Osteoblast (primary cell): Measurements from ENCODE around the gene FARS2. TPM values are rescaled to one million over a fixed set of nuclear protein-coding genes. Genes with fewer than 3 reads are reported as not detected.

Experiments
- DNase-seq: peaks from one replicate; pipeline ENCODE4 v3.0.0; 2011; ENCODE audit warnings: low spot score, mixed read lengths; ENCODE audit not compliant: insufficient read length; ENCODE audit errors: missing footprints
- H2AFZ ChIP-seq: 2 replicates; pipeline ENCODE4 v1.6.0; 2011; ENCODE audit warnings: mild to moderate bottlenecking, low read length
- H3K27ac ChIP-seq: 2 replicates; pipeline ENCODE4 v1.5.1; 2011; ENCODE audit warnings: mild to moderate bottlenecking, low read depth, low read length, moderate library complexity
- H3K27me3 ChIP-seq: 2 replicates; pipeline ENCODE4 v1.6.0; 2012; ENCODE audit warnings: mild to moderate bottlenecking, control low read depth, inconsistent platforms, low read length, moderate library complexity; ENCODE audit not compliant: insufficient read depth
- H3K36me3 ChIP-seq: 2 replicates; pipeline ENCODE4 v1.5.1; 2011; ENCODE audit warnings: mild to moderate bottlenecking, low read length, control low read depth, moderate library complexity; ENCODE audit not compliant: insufficient read depth
- H3K4me1 ChIP-seq: 2 replicates; pipeline ENCODE4 v1.5.1; 2011; ENCODE audit warnings: mild to moderate bottlenecking, low read length, control low read depth, moderate library complexity; ENCODE audit not compliant: insufficient read depth
- H3K4me2 ChIP-seq: 2 replicates; pipeline ENCODE4 v1.6.0; 2011; ENCODE audit warnings: mild to moderate bottlenecking, low read length; ENCODE audit not compliant: insufficient read depth
- H3K4me3 ChIP-seq: fragments of 200-600 bp; sonication (generic); 3 replicates; pipeline ENCODE4 v1.5.1; 2012; ENCODE audit warnings: mild to moderate bottlenecking, low read length, inconsistent platforms; ENCODE audit not compliant: insufficient read depth
- H3K79me2 ChIP-seq: 2 replicates; pipeline ENCODE4 v1.6.0; 2012; ENCODE audit warnings: mild to moderate bottlenecking, low read length, control low read depth, inconsistent platforms; ENCODE audit not compliant: insufficient read depth
- H3K9me3 ChIP-seq: 2 replicates; pipeline ENCODE4 v1.5.1; 2011; ENCODE audit warnings: low read depth, low read length, control low read depth
- H4K20me1 ChIP-seq: 2 replicates; pipeline ENCODE4 v1.6.0; 2012; ENCODE audit warnings: mild to moderate bottlenecking, low read length, control low read depth; ENCODE audit not compliant: insufficient read depth
- CTCF ChIP-seq: IDR thresholded peaks from 2 replicates; pipeline ENCODE4 v1.5.1; 2011; ENCODE audit warnings: mild to moderate bottlenecking, low read depth, low read length, moderate library complexity; ENCODE audit errors: extremely low read depth
- total RNA-seq: library from RNA; depleted of rRNA; stranded (reverse); fragments of >200 nt; gene quantifications from 2 replicates; pipeline ENCODE4 v1.2.3, GENCODE V29; 2012

The FARS2 gene
- total RNA-seq, 1 donor, result 29.7 TPM

- peak overlapping the region; percentile 68 for H2AFZ ChIP-seq
- peak overlapping the region; percentile 53 for H3K4me2 ChIP-seq
- H3K9me3 ChIP-seq, result no peaks in the 10 kb centered on the region
- H4K20me1 ChIP-seq, result no peaks in the 10 kb centered on the region
- H3K27ac ChIP-seq, result peak overlapping the region; percentile 51
- H3K79me2 ChIP-seq, result no peaks in the 10 kb centered on the region
- no peaks in the 10 kb centered on the region for H3K36me3 ChIP-seq
- H3K27me3 ChIP-seq, result no peaks in the 10 kb centered on the region
- TF ChIP-seq CTCF, result peak; percentile 7
- no peak for DNase-seq
- H3K4me1 ChIP-seq, result peaks cover 10% of the 10 kb centered on the region
- H3K4me3 ChIP-seq, result no peak overlapping the region
Observed at GRCh38 chr6:5525209-5525608, 263.9 kb downstream of the FARS2 start.

GRCh38 chr6:5529015-5529414, 267.7 kb downstream of the FARS2 start:
- Histone ChIP-seq H3K4me3 (no peak overlapping the region), H3K79me2 (no peaks in the 10 kb centered on the region), H4K20me1 (no peaks in the 10 kb centered on the region), H3K27me3 (no peaks in the 10 kb centered on the region), H3K4me2 (no peak overlapping the region), H3K4me1 (peaks cover 10% of the 10 kb centered on the region), H3K9me3 (no peaks in the 10 kb centered on the region), H3K36me3 (no peaks in the 10 kb centered on the region), H3K27ac (no peak overlapping the region), H2AFZ (no peak overlapping the region)
- TF ChIP-seq CTCF, result no peak
- no peak for DNase-seq

- Histone ChIP-seq H3K4me1 (peaks cover 10% of the 10 kb centered on the region), H3K27ac (no peak overlapping the region), H3K4me3 (no peak overlapping the region), H3K27me3 (no peaks in the 10 kb centered on the region), H3K36me3 (no peaks in the 10 kb centered on the region), H3K79me2 (no peaks in the 10 kb centered on the region), H3K9me3 (no peaks in the 10 kb centered on the region), H4K20me1 (no peaks in the 10 kb centered on the region), H3K4me2 (no peak overlapping the region), H2AFZ (no peak overlapping the region)
- DNase-seq, result no peak
- TF ChIP-seq CTCF, result no peak
Observed at GRCh38 chr6:5529733-5530132, 268.4 kb downstream of the FARS2 start.

- DNase-seq, result no peak
- no peak overlapping the region for H2AFZ ChIP-seq
- H3K36me3 ChIP-seq, result no peaks in the 10 kb centered on the region
- TF ChIP-seq CTCF, result no peak
- H3K27me3 ChIP-seq, result no peaks in the 10 kb centered on the region
- H3K79me2 ChIP-seq, result no peaks in the 10 kb centered on the region
- no peaks in the 10 kb centered on the region for H3K4me1 ChIP-seq
- H3K9me3 ChIP-seq, result no peaks in the 10 kb centered on the region
- no peak overlapping the region for H3K4me3 ChIP-seq
- no peak overlapping the region for H3K4me2 ChIP-seq
- H3K27ac ChIP-seq, result no peak overlapping the region
- no peaks in the 10 kb centered on the region for H4K20me1 ChIP-seq
Observed at GRCh38 chr6:5531161-5531560, 269.8 kb downstream of the FARS2 start.
